KMS-11 (cell line): ENCODE results near the gene CDH5.

ENCODE experiments used
- H2AFZ ChIP-seq: fragments of 200-600 bp; sonication (generic); 2 replicates; pipeline ENCODE4 v1.6.1; 2016; ENCODE audit warnings: antibody characterized with exemption, mixed run types, low read depth
- H3K27ac ChIP-seq: fragments of 200-600 bp; sonication (generic); 2 replicates; pipeline ENCODE4 v1.6.1; 2016; ENCODE audit warnings: mild to moderate bottlenecking, mixed run types
- H3K27me3 ChIP-seq: fragments of 200-600 bp; sonication (generic); 2 replicates; pipeline ENCODE4 v1.6.1; 2017; ENCODE audit warnings: mild to moderate bottlenecking, low read depth, mixed run types, moderate library complexity; ENCODE audit not compliant: insufficient read depth
- H3K36me3 ChIP-seq: fragments of 200-600 bp; sonication (generic); 2 replicates; pipeline ENCODE4 v1.6.1; 2017; ENCODE audit warnings: mild to moderate bottlenecking, mixed run types; ENCODE audit not compliant: insufficient read depth
- H3K4me1 ChIP-seq: fragments of 200-600 bp; sonication (generic); 2 replicates; pipeline ENCODE4 v1.6.1; 2016; ENCODE audit warnings: mild to moderate bottlenecking, low read depth, mixed run types; ENCODE audit not compliant: poor library complexity, severe bottlenecking
- H3K4me2 ChIP-seq: fragments of 200-600 bp; sonication (generic); 2 replicates; pipeline ENCODE4 v1.7.0; 2016; ENCODE audit warnings: mild to moderate bottlenecking, mixed run types
- H3K4me3 ChIP-seq: fragments of 200-600 bp; sonication (generic); IDR thresholded peaks from 2 replicates; pipeline ENCODE4 v1.6.1; 2017; ENCODE audit warnings: low read depth, low read length, mixed read lengths; ENCODE audit not compliant: insufficient read depth
- H3K79me2 ChIP-seq: fragments of 200-600 bp; sonication (generic); 2 replicates; pipeline ENCODE4 v1.6.1; 2016; ENCODE audit warnings: low read depth, mixed run types; ENCODE audit not compliant: insufficient read depth
- H3K9ac ChIP-seq: fragments of 200-600 bp; sonication (generic); 2 replicates; pipeline ENCODE4 v1.6.1; 2016; ENCODE audit warnings: mild to moderate bottlenecking, mixed run types
- H4K20me1 ChIP-seq: fragments of 200-600 bp; sonication (generic); 2 replicates; pipeline ENCODE4 v1.6.1; 2016; ENCODE audit warnings: mild to moderate bottlenecking, mixed run types; ENCODE audit not compliant: insufficient read depth
- CTCF ChIP-seq: fragments of 200-600 bp; sonication (generic); conservative IDR thresholded peaks from 2 replicates; pipeline ENCODE4 v1.6.1; 2017; ENCODE audit warnings: low read depth, mild to moderate bottlenecking, antibody characterized with exemption, low read length, moderate library complexity, mixed read lengths

Gene CDH5

GRCh38 chr16:66434619-66435430, 68.3 kb downstream of the CDH5 start:
- TF ChIP-seq CTCF, result no peak
- Histone ChIP-seq H4K20me1 (no peaks in the 10 kb centered on the region), H3K79me2 (no peaks in the 10 kb centered on the region), H3K27me3 (no peaks in the 10 kb centered on the region), H3K9ac (no peak overlapping the region), H3K4me3 (no peak overlapping the region), H3K4me2 (no peak overlapping the region), H3K4me1 (no peaks in the 10 kb centered on the region), H2AFZ (no peak overlapping the region), H3K36me3 (no peaks in the 10 kb centered on the region), H3K27ac (no peak overlapping the region)

- TF ChIP-seq CTCF, result no peak
- H2AFZ ChIP-seq, result no peak overlapping the region
- H3K27ac ChIP-seq, result no peak overlapping the region
- no peaks in the 10 kb centered on the region for H4K20me1 ChIP-seq
- no peak overlapping the region for H3K9ac ChIP-seq
- no peaks in the 10 kb centered on the region for H3K27me3 ChIP-seq
- no peaks in the 10 kb centered on the region for H3K4me1 ChIP-seq
- H3K36me3 ChIP-seq, result no peaks in the 10 kb centered on the region
- no peaks in the 10 kb centered on the region for H3K79me2 ChIP-seq
- H3K4me2 ChIP-seq, result no peak overlapping the region
- no peak overlapping the region for H3K4me3 ChIP-seq
Measured at GRCh38 chr16:66435896-66436295, 69.4 kb downstream of the CDH5 start.

- no peaks in the 10 kb centered on the region for H3K79me2 ChIP-seq
- H3K4me2 ChIP-seq, result no peak overlapping the region
- H3K27ac ChIP-seq, result no peak overlapping the region
- no peak overlapping the region for H3K9ac ChIP-seq
- H2AFZ ChIP-seq, result no peak overlapping the region
- H3K4me3 ChIP-seq, result no peak overlapping the region
- H3K27me3 ChIP-seq, result no peaks in the 10 kb centered on the region
- no peak for TF ChIP-seq CTCF
- no peaks in the 10 kb centered on the region for H4K20me1 ChIP-seq
- H3K36me3 ChIP-seq, result no peaks in the 10 kb centered on the region
- H3K4me1 ChIP-seq, result no peaks in the 10 kb centered on the region
Measured at GRCh38 chr16:66437391-66437945, 71.0 kb downstream of the CDH5 start.

- Histone ChIP-seq H3K79me2 (no peaks in the 10 kb centered on the region), H3K27ac (no peak overlapping the region), H3K4me3 (no peak overlapping the region), H3K4me1 (no peaks in the 10 kb centered on the region), H3K36me3 (no peaks in the 10 kb centered on the region), H3K27me3 (no peaks in the 10 kb centered on the region), H3K4me2 (no peak overlapping the region), H2AFZ (no peak overlapping the region), H4K20me1 (no peaks in the 10 kb centered on the region), H3K9ac (no peak overlapping the region)
- no peak for TF ChIP-seq CTCF
Measured at GRCh38 chr16:66438536-66438935, 72.0 kb downstream of the CDH5 start.
